ENCODE data around the gene VPS35L. TPM values are rescaled to one million over a fixed set of nuclear protein-coding genes. Genes with fewer than 3 reads are reported as not detected.

Gene VPS35L
- total RNA-seq, 1 donor from 2014 or later: 23.8 TPM

GRCh38 chr16:19555938-19556771, 652 bp downstream of the VPS35L start:
- peak; percentile 21 for TF ChIP-seq CTCF (IDR thresholded peaks at IDR 0.05; ENCODE audit: borderline replicate concordance)
- H3K27me3 ChIP-seq (ENCODE audit: low read depth): no peaks in the 10 kb centered on the region
- H3K4me3 ChIP-seq: peak overlapping the region; percentile 75
- H3K27ac ChIP-seq (replicated peaks): peak overlapping the region; percentile 93
- peaks cover 10% of the 10 kb centered on the region for H3K36me3 ChIP-seq
- H3K4me1 ChIP-seq: peaks cover 19% of the 10 kb centered on the region
- no peaks in the 10 kb centered on the region for H3K9me3 ChIP-seq (replicated peaks)
- no peak for DNase-seq
- intact Hi-C loops (cut with micrococcal nuclease): no loop called here

GRCh38 chr16:19559242-19559910, 3.9 kb downstream of the VPS35L start:
- peaks cover 17% of the 10 kb centered on the region for H3K4me1 ChIP-seq
- no peaks in the 10 kb centered on the region for H3K27me3 ChIP-seq (ENCODE audit: low read depth)
- peaks cover 10% of the 10 kb centered on the region for H3K9me3 ChIP-seq (replicated peaks)
- no peak for DNase-seq
- intact Hi-C loops (cut with micrococcal nuclease): no loop called here
- TF ChIP-seq CTCF (IDR thresholded peaks at IDR 0.05; ENCODE audit: borderline replicate concordance): peak; percentile 78
- no peak overlapping the region for H3K4me3 ChIP-seq
- peaks cover 8% of the 10 kb centered on the region for H3K36me3 ChIP-seq
- no peak overlapping the region for H3K27ac ChIP-seq (replicated peaks)

DNA sequence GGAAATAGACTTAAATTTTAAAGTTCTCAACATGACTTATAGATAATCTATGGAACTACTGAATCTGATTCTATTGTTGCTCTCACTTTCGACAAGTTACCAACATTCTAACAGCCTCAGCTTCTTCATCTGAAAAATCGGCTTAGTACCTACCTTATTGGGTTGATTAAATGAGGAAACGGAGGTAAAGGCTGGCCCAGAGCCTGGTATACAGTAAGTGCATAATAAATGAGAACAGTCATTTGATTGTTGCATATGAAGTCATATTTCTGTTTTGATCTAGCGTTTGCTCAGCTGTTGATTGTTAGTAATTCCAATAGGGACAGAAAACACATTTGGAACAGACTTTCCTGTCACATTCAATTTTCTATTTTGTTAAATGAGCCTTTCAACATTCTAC, 4.6 kb downstream of the VPS35L start:
- intact Hi-C loops (cut with micrococcal nuclease): no loop called here
- H3K4me1 ChIP-seq: peaks cover 10% of the 10 kb centered on the region
- H3K27me3 ChIP-seq (ENCODE audit: low read depth): no peaks in the 10 kb centered on the region
- H3K9me3 ChIP-seq (replicated peaks): peaks cover 10% of the 10 kb centered on the region
- no peak for TF ChIP-seq CTCF (IDR thresholded peaks at IDR 0.05; ENCODE audit: borderline replicate concordance)
- H3K27ac ChIP-seq (replicated peaks): no peak overlapping the region
- H3K36me3 ChIP-seq: peaks cover 13% of the 10 kb centered on the region
- H3K4me3 ChIP-seq: no peak overlapping the region
- no peak for DNase-seq

- intact Hi-C loops (cut with micrococcal nuclease): no loop called here
Measured at GRCh38 chr16:19563377-19563776, 7.9 kb downstream of the VPS35L start.

GRCh38 chr16:19566362-19566761, 10.9 kb downstream of the VPS35L start:
- intact Hi-C loops (cut with micrococcal nuclease): no loop called here
- H3K9me3 ChIP-seq (replicated peaks): peaks cover 10% of the 10 kb centered on the region
- peaks cover 75% of the 10 kb centered on the region for H3K36me3 ChIP-seq
- no peaks in the 10 kb centered on the region for H3K27me3 ChIP-seq (ENCODE audit: low read depth)
- TF ChIP-seq CTCF (IDR thresholded peaks at IDR 0.05; ENCODE audit: borderline replicate concordance): no peak
- H3K4me3 ChIP-seq: no peak overlapping the region
- H3K4me1 ChIP-seq: no peaks in the 10 kb centered on the region
- no peak for DNase-seq
- H3K27ac ChIP-seq (replicated peaks): no peak overlapping the region

More at GRCh38 chr16:19563377-19563776, 7.9 kb downstream of the VPS35L start:
- Histone ChIP-seq H3K27me3 (ENCODE audit: low read depth) (no peaks in the 10 kb centered on the region), H3K4me3 (no peak overlapping the region), H3K4me1 (no peaks in the 10 kb centered on the region), H3K27ac (replicated peaks) (no peak overlapping the region), H3K36me3 (peaks cover 45% of the 10 kb centered on the region), H3K9me3 (replicated peaks) (peaks cover 10% of the 10 kb centered on the region)
- TF ChIP-seq CTCF (IDR thresholded peaks at IDR 0.05; ENCODE audit: borderline replicate concordance): no peak
- DNase-seq: no peak

All from left ventricle myocardium inferior (tissue), 1 donor.